ENCODE measurements around the gene PDLIM5.

DNA sequence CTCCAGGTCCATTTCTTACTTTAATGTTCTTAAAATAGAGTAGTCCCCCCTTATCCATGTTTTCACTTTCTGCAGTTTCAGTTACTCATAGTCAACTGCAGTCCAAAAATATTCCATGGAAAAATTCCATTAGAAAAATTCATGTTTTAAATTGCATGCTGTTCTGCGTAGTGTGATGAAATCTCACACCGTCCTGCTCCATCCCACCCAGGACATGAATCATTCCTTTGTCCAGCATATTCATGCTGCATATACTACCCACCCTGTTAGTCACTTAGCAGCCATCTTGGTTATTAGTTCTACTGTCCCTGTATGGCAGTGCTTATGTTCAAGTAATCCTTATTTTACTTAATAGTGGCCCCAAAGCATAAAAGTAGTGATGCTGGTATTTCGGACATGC is 5.4 kb upstream of the PDLIM5 start:
- TF ChIP-seq, protein P1, sequence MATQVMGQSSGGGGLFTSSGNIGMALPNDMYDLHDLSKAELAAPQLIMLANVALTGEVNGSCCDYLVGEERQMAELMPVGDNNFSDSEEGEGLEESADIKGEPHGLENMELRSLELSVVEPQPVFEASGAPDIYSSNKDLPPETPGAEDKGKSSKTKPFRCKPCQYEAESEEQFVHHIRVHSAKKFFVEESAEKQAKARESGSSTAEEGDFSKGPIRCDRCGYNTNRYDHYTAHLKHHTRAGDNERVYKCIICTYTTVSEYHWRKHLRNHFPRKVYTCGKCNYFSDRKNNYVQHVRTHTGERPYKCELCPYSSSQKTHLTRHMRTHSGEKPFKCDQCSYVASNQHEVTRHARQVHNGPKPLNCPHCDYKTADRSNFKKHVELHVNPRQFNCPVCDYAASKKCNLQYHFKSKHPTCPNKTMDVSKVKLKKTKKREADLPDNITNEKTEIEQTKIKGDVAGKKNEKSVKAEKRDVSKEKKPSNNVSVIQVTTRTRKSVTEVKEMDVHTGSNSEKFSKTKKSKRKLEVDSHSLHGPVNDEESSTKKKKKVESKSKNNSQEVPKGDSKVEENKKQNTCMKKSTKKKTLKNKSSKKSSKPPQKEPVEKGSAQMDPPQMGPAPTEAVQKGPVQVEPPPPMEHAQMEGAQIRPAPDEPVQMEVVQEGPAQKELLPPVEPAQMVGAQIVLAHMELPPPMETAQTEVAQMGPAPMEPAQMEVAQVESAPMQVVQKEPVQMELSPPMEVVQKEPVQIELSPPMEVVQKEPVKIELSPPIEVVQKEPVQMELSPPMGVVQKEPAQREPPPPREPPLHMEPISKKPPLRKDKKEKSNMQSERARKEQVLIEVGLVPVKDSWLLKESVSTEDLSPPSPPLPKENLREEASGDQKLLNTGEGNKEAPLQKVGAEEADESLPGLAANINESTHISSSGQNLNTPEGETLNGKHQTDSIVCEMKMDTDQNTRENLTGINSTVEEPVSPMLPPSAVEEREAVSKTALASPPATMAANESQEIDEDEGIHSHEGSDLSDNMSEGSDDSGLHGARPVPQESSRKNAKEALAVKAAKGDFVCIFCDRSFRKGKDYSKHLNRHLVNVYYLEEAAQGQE (IDR thresholded peaks at IDR 0.05; ENCODE audit: insufficient read depth in 1 of 2, low read depth in 2 of 2, low read length in 2 of 2) = no peak
- TF ChIP-seq POLR2AphosphoS5 (IDR thresholded peaks at IDR 0.05; ENCODE audit: low read depth, low read length) = no peak
- TF ChIP-seq SIN3A (IDR thresholded peaks at IDR 0.05; ENCODE audit: borderline replicate concordance, insufficient read depth, low read length) = no peak
